HG03520 (cell line): ENCODE measurements around the gene GRM5.
"Not testable (repeated sequence)": the region's sequence is repeated elsewhere in the genome, so short reads cannot be mapped to it uniquely, and the experiment has no call there.

Experiments
- ATAC-seq: cut with Tn5 transposase; IDR thresholded peaks from one replicate; pipeline ENCODE4 v1.9.1; 2021; ENCODE audit warnings: mild to moderate bottlenecking, moderate library complexity; ENCODE audit not compliant: unreplicated experiment

GRM5 gene

DNA sequence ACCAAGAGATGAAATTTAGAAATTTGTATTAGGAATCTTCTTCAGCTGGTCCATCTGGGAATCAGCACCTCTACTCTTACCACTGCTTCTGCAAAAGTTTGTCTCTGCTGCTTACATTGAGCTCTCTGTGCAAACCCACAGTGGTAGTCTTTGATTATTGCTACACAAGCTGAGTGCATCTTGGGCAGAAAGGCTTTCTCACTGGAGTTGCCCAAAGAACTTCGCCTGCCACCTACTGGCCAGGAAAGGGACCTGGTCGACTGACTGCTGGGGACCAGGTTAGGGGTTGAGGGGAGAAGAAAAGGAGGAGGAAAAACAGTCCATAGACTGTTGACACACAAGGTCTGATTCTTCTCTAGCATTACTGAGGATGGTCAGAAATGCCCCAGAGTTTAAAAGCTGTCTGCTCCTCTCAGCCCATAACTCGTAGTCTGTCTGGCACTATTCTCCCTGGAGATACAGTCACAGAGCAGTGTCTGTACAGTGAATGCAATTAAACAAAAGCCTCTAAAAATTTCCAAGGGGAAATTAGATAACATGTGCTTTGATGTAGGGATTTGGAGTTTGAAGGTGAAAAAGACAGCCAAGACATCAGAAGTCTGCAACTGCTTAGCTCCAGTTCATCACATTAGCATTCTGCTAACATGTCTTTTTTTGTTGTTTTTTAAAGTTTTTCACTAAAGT is 513.3 kb downstream of the GRM5 start:
- peak; percentile 97 for ATAC-seq

DNA sequence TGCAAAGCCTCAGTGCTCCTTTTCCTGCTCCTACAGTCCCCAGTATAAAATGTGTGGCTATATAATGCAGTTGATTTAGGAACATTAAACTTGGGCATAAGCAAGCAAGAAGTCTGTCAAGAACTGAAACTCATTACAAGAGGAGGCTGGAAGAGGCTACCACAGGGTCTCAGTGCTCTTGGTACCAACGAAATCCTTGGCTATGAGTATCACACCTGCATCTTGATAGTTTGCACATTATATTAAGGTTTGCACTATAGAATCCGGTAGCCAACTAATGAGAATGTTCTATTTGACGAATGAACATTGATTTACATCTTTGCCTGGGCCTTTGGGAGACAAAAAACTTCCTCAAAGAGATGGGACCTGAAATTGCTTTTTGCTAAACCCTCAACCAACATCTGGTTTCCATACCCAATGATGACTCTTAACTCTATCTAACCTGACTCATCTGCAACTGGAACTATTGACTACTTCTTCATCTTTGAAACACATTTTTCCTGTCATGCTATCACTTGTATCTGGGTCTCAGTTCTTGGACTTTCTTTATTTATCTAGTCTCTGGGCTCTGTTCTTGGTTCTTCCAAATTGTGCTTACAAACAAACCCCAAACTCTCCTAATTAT is 521.0 kb downstream of the GRM5 start:
- peak; percentile 21 for ATAC-seq

DNA sequence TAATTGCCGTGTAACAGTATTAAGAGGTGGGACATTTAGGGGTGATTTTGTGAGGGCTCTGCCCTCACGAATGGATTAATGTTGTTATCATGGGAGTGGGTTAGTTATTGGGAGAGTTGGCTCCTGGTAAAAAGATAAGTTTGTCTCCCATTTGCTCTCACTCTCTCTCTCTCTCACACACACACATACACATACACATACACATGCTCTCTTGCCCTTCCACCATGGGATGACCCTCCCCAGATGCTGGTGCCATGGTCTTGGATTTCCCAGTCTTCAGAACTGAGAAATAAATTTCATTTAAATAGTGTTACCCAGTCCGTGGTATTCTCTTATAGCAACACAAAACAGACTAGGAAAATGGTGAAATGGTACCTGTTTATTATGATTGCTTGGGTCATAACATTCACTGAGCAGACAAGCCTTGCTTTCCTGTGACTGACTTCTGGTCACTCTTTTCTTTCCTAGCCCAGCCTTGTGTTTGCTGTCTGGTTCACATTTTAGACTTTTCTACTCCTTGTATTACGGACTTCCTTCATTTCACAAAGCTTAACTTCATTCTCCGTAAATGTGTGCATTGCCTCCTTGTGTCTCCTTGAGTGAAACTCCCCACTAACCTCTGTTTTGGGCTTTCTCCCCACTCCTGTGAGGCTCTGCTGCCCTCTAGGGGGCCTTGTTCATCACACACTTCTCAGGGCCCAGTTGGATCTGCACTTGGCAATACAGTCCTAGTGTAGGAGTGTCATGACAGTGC is 521.7 kb downstream of the GRM5 start:
- peak; percentile 99 for ATAC-seq

DNA sequence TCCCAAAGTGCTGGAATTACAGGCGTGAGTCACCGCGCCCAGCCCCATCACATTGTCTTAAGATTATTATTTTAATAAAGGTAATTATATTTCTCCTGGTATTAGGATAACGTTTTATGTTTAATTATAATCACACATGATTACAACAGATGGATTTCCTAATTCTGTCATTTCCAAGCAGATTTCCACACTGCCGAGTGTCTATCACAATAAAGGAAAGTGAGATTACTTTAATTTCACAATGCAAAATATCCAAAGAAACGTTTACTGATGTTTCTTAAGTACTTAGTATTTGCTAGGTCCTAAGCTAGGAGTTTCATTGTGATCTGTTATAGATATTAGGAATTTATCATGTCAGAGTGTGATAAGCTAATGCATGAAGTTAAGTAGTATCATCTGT is 524.8 kb downstream of the GRM5 start:
- no peak for ATAC-seq

DNA sequence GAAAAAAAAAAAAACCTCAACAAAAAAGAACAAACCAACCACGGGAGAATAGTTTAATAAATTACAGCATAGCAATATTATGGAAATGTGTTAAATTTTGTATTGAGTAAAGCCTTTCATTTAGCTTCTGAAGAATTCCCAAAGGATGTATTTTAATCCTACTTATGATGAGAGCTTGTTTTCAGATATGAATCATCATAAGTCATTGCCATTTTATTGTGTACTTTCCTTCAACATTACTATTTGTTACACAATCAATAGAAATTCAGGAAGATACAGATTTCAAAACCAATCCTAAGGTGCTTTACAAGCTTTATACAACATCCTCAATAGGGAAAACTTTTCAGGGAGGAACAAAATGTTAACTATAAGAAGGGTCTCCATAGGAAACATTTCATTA is 527.7 kb downstream of the GRM5 start:
- no peak for ATAC-seq

DNA sequence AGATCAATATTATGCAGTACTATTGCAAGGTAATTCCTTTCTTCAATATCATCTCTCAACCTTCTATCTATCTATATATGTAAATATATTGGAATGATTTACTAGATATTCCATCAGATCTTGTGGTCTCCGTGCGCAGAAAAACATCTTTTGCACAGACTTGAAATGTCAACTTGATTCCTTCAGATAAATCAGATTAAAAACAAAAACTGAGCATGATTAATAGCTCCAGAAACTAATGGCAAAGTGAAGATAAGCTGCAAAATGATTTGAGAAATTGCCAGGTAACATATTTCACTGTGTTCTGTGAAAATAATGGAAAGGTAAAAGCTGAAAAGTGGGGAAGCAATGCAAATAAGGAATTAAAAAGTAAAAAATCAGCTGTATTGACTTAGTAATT is 528.2 kb downstream of the GRM5 start:
- no peak for ATAC-seq

DNA sequence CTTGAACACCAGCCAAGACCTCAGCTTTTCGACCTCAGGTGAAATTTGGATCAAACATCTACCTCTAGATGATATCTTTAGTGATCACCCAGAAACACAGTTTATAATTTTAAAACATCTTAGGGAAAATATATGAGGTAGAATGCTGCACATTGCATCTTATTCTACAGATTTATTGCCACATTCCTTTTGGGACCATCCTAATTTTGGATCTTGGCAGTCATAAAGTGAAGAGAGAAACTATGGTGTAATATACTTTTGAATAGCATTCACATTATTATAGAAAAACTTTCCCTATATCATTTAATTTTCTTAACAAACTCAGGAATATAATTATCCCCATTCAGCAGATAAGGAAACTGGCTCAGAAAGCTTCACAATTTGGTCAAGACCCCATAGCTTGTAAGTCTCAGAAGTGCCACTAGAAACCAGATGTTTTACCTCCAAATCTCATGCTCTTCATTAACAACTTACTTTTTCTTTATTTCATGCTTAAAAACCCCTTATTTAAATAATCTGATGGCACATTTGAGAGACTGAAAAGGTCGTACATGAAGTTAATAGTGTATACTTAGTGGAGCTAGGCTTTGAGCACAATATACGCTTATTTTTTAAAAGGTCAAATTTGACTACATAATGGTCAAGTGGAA is 529.0 kb downstream of the GRM5 start:
- no peak for ATAC-seq

DNA sequence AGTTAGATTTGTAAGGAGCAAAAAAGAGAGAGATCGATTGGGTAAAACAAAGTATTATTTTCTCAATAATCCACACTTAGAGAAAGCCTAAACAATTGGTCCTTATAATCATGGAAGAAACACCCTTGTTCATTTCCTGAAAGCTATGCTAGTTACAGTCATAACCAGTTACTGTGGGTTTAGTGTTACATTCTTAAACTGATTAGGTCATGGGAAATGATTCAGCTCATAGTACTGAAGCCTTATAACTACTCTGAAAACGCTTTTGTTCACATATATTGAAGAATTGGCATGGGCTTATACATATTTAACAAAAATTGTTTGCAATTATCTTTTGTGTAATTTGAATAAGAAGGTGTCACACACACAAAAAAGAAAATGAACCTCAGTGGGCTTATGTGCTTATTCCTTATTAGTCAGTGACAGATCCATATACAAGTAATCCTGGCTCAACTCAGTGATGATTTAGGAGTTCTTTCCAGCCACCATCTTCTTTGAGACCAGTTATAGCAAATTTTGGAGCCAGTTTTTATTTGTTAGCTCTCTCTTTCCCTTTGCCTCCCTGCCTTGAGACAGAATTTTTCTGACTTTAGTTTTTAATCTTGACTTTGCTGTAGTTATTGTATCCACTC is 529.8 kb downstream of the GRM5 start:
- ATAC-seq = peak; percentile 96

DNA sequence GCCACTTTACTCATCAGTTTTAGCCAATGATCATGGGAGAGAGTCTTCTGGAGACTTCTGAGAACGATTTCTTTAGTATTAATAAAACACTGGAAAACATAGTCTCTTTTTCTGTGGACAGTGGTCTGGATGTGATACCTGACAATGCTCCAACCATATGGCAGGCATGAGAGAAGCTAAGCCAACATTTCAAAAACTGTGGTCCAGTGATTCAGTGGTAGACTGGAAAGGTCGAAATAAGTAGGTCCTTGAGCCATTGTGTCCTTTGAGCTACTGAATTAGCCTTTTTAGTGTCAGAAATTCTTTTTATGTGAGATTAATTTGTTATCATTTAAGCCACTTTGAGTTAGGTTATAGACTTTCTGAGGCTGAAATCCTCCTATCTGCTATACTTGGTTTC is 530.5 kb downstream of the GRM5 start:
- ATAC-seq = no peak

DNA sequence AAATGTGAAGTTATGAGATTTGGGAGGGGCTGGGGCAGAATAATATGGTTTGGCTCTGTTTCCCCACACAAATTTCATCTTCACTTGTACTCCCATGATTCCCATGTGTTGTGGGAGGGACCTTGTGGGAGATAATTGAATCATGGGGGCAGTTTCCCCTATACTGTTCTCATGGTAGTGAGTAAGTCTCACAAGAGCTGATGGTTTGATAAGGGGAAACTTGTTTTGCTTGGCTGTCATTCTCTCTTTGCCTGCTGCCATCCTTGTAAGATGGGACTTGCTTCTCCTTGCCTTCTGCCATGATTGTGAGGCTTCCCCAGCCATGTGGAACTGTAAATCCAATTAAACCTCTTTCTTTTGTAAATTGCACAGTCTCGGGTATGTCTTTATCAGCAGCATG is 531.1 kb downstream of the GRM5 start:
- ATAC-seq = not testable (repeated sequence)

DNA sequence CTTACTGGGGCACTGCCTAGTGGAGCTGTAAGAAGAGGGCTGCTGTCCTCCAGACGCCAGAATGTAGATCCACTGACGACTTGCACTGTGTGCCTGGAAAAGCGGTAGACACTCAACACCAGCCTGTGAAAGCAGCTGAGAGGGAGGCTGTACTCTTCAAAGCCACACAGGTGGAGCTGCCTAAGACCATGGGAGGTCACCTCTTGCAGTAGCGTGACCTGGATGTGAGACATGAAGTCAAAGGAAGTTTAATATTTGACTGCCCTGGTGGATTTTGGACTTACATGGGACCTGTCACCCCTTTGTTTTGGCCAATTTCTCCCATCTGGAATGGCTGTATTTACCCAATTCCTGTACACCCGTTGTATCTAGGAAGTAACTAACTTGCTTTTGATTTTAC is 531.6 kb downstream of the GRM5 start:
- no peak for ATAC-seq

DNA sequence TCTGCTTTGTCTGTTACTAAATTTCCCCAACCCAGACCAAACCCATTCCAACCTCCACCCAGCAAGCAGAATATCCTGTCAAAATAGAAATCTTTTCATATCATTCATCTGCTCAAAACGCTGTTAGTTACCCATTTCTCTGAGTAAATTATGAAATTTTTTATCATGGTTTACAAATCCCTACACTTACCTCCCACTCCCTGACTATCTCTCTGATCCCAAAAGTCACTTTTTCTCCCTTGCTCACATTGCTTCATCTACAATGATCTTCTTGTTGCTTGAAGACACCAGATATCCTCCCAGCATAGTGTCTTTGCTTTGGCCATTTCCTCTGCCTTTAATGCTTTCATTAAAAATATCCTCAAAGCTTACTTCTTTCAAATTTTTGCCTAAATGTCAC is 532.8 kb downstream of the GRM5 start:
- ATAC-seq = no peak

DNA sequence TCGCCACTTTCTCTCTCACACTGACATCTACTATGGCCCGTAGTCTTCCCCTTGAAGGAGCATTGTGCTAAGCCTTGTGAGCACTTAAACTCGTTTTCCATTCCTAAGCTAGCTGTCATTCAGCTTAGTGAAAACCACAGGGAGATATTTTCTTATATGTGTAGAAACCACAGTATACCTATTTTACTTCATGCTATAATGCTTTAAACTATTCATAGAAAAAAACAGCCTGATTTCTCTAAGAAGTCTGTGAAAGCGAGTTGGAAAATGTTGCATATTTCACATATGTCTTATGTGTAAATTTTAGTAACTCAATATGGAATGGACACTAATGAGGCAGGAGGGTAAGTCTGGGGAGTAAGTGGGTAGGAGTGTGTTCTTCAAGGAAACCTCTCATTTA is 534.0 kb downstream of the GRM5 start:
- no peak for ATAC-seq

DNA sequence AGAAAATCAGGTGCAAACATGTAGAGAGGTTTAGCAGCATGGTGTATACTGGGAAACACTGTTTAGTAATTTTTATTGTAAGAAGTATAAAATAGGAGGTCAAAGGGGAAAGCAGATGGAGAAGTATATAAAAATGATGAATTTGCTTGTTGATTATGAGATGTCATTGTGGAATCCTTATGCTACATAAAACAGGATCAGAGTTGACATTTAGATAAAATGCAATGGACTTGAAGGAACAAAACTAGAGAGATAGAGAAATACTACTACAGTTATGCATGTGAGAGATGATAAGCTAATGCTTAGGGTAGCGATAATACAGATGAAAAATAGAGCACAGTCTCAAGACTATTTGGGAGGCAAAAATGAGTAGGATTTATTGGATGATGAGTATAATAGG is 536.4 kb downstream of the GRM5 start:
- no peak for ATAC-seq

DNA sequence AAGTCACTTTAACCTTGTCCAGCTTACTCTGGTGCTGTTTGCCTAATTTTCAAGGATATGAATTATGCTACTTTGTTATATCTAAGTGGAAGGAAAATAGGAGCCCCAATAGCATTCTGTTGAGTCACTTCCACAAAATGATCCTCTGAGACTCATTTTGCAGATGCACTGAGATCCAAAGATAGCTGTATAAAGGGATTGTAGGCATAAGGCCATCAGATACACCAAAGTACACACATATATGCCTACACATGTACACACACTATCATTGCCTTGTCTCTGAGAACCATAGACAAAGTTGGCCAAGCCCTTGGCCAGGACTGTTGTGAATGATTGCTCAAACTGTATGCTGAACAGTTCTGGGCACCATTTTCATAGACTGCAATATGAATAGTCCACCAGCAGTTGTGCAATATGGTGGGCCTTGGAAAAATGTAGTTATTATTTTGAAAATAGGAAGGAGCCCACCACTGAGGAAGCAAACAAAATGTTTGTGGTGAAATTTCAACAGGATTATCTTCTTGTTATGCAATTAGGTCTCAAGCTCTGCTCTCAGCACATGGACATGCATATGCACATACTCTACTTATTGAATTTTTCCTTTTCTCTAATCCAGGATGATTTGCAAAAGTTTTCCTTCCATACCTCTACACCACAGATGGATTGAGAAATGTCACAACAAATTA is 542.3 kb downstream of the GRM5 start:
- ATAC-seq = no peak

DNA sequence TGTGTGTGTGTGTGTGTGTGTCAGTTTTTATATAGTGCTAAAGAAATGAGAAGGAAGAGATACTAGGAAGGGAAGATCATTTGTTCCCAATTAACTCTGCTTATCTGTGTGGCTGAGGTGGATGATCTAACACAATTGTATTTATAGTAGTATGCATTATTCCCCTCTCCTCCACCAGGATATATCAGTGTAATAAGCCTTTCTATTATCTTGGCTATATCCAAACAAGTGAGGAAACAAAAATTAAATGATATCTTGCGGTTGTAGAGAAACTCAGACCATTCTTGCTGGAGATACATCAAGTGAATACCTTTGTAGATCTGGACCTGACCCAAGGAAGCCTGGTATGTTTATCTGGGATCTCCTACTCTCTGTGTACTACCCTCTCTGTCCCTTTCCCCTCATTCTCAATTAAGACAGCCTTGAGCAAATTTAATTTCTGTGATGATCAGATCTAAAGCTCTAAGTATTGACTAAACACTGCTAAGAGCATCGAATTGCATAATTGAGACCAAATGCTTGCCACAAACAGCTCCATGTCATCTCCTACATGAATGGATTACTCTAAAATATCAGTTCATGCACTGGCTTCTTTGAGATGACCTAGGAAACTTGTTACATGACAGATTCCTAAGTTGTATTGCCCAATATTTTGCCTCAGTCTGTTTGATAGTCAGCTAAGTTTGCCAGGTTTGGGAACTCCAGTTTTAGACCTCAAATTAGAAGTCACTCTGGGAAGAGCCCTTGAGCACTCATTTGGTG is 543.0 kb downstream of the GRM5 start:
- no peak for ATAC-seq

DNA sequence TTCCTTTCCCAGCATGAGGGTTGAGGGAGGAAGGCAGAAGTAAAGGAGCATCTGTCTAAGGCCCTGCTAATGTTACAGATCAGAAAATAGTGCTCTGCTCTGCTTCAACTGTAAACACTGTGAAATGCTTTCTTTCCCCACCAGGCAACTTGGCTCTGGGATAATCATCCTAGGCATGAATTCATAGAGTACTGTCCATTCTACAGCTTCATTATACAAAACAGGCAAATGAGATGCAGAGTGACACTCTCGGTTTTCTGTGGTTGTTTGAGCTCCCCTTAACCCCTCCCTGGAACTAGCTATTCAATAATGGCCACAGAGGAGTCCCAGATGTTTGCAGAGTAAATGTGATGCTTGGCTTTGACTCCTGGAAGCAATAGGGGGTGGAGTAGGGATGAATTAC is 544.0 kb downstream of the GRM5 start:
- ATAC-seq = no peak

DNA sequence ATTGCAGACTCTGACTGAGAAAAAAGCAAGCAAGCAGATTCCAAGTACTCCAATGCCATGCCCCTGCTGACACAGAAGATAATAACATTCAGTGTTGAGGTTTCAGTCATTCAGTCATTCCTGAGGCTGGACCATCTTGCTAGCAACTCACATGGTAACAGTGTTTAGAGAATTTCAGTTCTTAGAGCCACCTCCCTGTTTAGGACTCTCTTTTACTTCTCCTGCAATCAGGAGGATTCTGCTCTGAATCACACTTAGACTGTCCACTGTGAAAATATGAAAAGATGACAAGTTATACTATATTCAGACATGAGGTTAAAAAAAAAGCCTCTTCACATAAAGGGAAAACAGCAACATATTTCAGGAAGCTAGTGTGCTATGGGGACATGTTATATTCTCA is 544.4 kb downstream of the GRM5 start:
- no peak for ATAC-seq

DNA sequence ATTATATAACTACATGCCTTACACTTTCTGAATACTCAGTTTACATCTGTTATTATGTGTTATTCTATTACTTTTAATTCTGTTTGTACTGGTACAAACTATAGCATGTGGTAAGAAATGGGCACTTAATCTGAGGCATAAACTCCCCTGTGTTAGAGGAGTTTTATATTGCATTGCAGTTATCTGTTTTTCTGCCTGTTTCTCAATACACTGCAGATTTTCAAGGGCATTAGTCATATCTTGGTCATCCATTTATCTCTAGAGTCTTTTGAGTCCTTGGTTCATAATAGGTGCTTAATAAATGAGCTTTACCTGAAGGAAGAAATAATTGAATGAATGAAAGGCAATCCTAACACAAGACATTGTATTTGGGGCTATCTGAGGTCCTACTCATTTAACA is 545.4 kb downstream of the GRM5 start:
- ATAC-seq = no peak

DNA sequence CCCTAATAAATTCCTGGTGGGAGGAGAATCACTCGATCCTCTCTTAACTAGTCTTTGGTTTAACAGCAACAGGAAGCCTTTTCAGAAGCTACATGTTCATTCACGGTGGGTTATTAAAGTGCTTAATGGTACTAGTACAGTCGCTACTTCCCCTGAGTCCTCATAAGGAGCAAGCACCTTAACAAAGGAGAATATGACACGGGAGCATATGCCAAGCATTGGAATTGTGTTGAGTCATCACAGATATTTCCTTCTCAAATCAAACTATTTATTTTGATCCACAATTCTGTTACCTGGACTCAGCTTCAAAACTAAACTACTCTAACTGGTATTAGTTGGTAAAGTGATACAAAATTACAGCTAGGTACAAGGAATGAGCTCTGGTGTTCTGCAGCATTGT is 550.8 kb downstream of the GRM5 start:
- no peak for ATAC-seq
